ENCODE results near the gene ARHGEF4. TPM values are rescaled to one million over a fixed set of nuclear protein-coding genes. Genes with fewer than 3 reads are reported as not detected.

The ARHGEF4 gene
- total RNA-seq, 1 experiment from 2014 or later: 26.6 TPM

DNA sequence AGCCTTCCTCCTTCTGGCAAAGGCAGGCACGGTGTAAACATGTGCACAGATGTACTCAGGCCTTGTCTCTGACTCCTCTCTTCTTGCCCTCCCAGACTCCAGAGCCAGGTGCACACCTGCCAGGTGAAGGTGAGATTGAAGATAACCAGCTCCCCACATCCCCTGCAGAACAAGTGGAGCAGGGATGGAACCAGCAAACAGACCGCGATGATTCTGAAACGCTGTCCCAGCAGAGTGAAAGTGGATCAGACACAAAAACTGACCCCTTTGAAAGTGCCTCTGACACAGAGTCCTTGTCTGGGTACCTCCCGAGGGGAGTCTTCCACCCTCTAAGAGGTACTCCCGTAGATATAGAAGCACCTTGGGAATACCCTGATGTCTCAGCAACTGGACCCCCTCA lies 77.2 kb downstream of the ARHGEF4 start:
- Histone ChIP-seq H3K4me3 (replicated peaks in 1 of 2; ENCODE audit: low read depth in 1 of 2, low read length in 2 of 2) (no peak overlapping the region), H3K79me2 (ENCODE audit: insufficient read depth, low read length) (no peaks in the 10 kb centered on the region), H3K4me1 (ENCODE audit: control insufficient read depth in 1 of 2, insufficient read depth in 2 of 2, low read length in 2 of 2) (no peaks in the 10 kb centered on the region), H3K27ac (ENCODE audit: low read depth, low read length) (no peak overlapping the region), H3K36me3 (ENCODE audit: control insufficient read depth in 1 of 2, insufficient read depth in 2 of 2, low read length in 2 of 2) (no peaks in the 10 kb centered on the region), H3K27me3 (ENCODE audit: insufficient read depth, low read length) (no peaks in the 10 kb centered on the region), H4K20me1 (ENCODE audit: insufficient read depth) (no peaks in the 10 kb centered on the region), H2AFZ (ENCODE audit: low read depth, low read length, poor library complexity, severe bottlenecking) (no peak overlapping the region), H3K9me3 (ENCODE audit: control insufficient read depth in 1 of 2, insufficient read depth in 1 of 2, low read depth in 1 of 2, low read length in 2 of 2) (no peaks in the 10 kb centered on the region), H3K4me2 (ENCODE audit: low read length) (no peak overlapping the region), H3K9me2 (ENCODE audit: insufficient read depth) (no peaks in the 10 kb centered on the region), H3K9ac (ENCODE audit: low read length) (no peak overlapping the region)
- ATAC-seq: no peak
- BruUV-seq (replicated peaks): no TSS peak
- POLR2A ChIA-PET: no interaction called here
- CTCF ChIA-PET: no interaction called here
- DNase-seq (ENCODE audit: low read depth, low spot score): no peak
- RAD21 ChIA-PET (ENCODE audit: low non-redundant PET in 1 of 2, low total read pairs in 2 of 2, uncharacterized antibody in 2 of 2, unreplicated experiment in 2 of 2): no interaction called here
- intact Hi-C loops (cut with micrococcal nuclease): no loop called here
- TF ChIP-seq EZH2 (IDR thresholded peaks at IDR 0.05) (no peak), CTCF (IDR thresholded peaks at IDR 0.05 in 2 of 3, conservative IDR thresholded peaks at IDR 0.05 in 1 of 3; ENCODE audit: borderline replicate concordance in 1 of 3, insufficient read depth in 1 of 3, low read depth in 2 of 3, low read length in 2 of 3) (no peak), POLR2A (IDR thresholded peaks at IDR 0.05; ENCODE audit: borderline replicate concordance, extremely low read depth, insufficient read depth, insufficient read length) (no peak), CBX3 (IDR thresholded peaks at IDR 0.05; ENCODE audit: low read depth) (no peak), RAD21 (IDR thresholded peaks at IDR 0.05; ENCODE audit: low read depth) (no peak), REST (IDR thresholded peaks at IDR 0.05; ENCODE audit: low read depth) (no peak), EZH2phosphoT487 (IDR thresholded peaks at IDR 0.05; ENCODE audit: borderline replicate concordance) (no peak), EGR1 (IDR thresholded peaks at IDR 0.05; ENCODE audit: low read depth) (no peak), POLR2AphosphoS5 (IDR thresholded peaks at IDR 0.05; ENCODE audit: low read depth, low read length) (no peak), YY1 (IDR thresholded peaks at IDR 0.05; ENCODE audit: extremely low read depth, insufficient replicate concordance, low read depth, low read length) (no peak), JUND (IDR thresholded peaks at IDR 0.05) (no peak)
- TF ChIP-seq, protein P1, sequence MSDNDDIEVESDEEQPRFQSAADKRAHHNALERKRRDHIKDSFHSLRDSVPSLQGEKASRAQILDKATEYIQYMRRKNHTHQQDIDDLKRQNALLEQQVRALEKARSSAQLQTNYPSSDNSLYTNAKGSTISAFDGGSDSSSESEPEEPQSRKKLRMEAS (IDR thresholded peaks at IDR 0.05): no peak
- TF ChIP-seq, protein P2, sequence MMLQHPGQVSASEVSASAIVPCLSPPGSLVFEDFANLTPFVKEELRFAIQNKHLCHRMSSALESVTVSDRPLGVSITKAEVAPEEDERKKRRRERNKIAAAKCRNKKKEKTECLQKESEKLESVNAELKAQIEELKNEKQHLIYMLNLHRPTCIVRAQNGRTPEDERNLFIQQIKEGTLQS (IDR thresholded peaks at IDR 0.05): no peak
- TF ChIP-seq, protein P3, sequence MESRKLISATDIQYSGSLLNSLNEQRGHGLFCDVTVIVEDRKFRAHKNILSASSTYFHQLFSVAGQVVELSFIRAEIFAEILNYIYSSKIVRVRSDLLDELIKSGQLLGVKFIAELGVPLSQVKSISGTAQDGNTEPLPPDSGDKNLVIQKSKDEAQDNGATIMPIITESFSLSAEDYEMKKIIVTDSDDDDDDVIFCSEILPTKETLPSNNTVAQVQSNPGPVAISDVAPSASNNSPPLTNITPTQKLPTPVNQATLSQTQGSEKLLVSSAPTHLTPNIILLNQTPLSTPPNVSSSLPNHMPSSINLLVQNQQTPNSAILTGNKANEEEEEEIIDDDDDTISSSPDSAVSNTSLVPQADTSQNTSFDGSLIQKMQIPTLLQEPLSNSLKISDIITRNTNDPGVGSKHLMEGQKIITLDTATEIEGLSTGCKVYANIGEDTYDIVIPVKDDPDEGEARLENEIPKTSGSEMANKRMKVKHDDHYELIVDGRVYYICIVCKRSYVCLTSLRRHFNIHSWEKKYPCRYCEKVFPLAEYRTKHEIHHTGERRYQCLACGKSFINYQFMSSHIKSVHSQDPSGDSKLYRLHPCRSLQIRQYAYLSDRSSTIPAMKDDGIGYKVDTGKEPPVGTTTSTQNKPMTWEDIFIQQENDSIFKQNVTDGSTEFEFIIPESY (IDR thresholded peaks at IDR 0.05; ENCODE audit: extremely low read depth, insufficient replicate concordance, low read length): no peak

All from HCT116 (cell line).